Measurements from ENCODE around the gene ATP5F1E. TPM values are rescaled to one million over a fixed set of nuclear protein-coding genes. Genes with fewer than 3 reads are reported as not detected.

The ATP5F1E gene
- total RNA-seq, 1 donor from 2014 or later: 81.8 TPM

DNA sequence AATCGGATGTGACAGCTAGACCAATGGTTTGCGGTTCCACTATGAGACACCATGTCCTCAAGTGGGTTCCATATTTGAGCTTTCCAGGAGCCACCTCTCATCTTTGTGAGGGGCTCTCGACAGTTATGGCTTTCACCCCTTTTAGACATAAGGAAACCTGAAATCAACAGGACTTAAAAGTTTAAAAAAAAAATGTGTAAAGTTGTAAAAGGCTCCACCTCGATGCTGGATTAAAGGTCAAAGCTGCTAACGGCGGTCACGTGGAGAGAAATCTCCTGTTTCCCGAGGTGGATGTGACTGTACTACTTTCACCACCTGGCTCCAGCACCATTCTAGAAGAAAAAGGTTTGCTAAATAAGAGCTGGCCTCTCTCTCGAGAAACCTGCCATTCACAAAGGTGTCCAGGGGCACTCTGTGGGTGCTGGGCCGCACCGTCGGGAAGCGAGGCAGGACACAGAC lies 542 bp downstream of the ATP5F1E start:
- Mint-ChIP-seq H3K27ac (peak overlapping the region; percentile 89), H3K27me3 (no peaks in the 10 kb centered on the region)

DNA sequence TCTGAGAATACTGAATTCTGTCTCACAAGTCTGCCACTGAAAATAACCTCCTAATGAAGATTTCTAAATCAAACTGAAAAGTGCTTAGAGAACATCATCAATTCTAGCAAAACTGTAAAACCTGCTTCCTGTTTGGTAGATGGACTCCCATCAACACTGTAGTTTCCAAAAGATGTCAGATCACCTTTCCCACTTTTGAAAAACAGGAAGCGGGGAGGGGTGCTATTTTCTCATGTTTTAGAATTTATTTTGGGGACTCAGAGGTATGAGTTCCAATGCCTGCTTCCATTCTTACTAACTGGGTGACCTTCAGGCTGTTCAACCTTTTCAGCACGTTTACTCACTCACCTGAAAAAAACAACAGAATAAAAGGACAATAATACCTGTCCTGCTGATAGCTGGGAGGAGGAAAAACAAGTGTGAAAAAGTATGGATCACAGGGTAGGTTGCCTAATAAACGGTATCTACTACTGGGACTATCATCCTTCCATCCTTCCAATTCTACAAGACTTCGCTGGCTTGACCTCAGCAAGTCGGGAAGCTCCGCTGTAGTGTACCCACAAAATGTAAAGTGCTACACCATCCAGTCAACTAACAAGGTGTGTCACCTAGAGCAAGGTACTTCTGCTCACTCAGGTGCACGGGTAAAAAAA lies 1.1 kb downstream of the ATP5F1E start:
- TF ChIP-seq, protein P1, sequence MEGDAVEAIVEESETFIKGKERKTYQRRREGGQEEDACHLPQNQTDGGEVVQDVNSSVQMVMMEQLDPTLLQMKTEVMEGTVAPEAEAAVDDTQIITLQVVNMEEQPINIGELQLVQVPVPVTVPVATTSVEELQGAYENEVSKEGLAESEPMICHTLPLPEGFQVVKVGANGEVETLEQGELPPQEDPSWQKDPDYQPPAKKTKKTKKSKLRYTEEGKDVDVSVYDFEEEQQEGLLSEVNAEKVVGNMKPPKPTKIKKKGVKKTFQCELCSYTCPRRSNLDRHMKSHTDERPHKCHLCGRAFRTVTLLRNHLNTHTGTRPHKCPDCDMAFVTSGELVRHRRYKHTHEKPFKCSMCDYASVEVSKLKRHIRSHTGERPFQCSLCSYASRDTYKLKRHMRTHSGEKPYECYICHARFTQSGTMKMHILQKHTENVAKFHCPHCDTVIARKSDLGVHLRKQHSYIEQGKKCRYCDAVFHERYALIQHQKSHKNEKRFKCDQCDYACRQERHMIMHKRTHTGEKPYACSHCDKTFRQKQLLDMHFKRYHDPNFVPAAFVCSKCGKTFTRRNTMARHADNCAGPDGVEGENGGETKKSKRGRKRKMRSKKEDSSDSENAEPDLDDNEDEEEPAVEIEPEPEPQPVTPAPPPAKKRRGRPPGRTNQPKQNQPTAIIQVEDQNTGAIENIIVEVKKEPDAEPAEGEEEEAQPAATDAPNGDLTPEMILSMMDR (conservative IDR thresholded peaks at IDR 0.05): no peak
- H3K4me1 Mint-ChIP-seq (ENCODE audit: unreplicated experiment): peaks cover 52% of the 10 kb centered on the region
- H3K9me3 Mint-ChIP-seq: no peaks in the 10 kb centered on the region
- H3K36me3 Mint-ChIP-seq: peaks cover 34% of the 10 kb centered on the region
- H3K4me3 Mint-ChIP-seq: peak overlapping the region; percentile 97
- no peaks in the 10 kb centered on the region for H3K27me3 Mint-ChIP-seq
- no peak for DNase-seq (ENCODE audit: extremely low spot score, unreplicated experiment)
- H3K27ac Mint-ChIP-seq: peak overlapping the region; percentile 89

More for the DNA sequence above, 542 bp downstream of the ATP5F1E start:
- no peak for DNase-seq (ENCODE audit: extremely low spot score, unreplicated experiment)
- TF ChIP-seq, protein P1 (conservative IDR thresholded peaks at IDR 0.05): no peak
- Mint-ChIP-seq H3K4me1 (ENCODE audit: unreplicated experiment) (peaks cover 49% of the 10 kb centered on the region), H3K9me3 (no peaks in the 10 kb centered on the region), H3K36me3 (peaks cover 34% of the 10 kb centered on the region), H3K4me3 (peak overlapping the region; percentile 97)

DNA sequence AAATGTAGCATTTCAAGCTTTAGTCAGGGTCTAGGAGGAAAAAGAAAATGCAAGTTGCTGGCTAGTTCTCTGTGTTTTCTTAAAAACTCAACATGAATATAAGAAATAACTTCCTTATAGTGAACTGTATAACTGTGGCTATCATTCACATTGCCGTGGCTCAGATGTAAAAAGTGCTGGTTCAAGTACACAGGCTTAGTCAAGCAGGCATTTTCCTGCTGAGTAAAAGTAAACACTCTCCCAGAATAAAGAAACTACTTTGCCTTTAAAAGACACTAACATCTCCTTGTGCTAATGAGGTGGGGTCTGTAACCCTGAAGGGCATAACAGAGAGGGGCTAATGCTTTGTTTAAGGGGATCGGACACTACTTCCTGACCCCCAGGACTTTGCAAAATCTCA lies 3.3 kb downstream of the ATP5F1E start:
- TF ChIP-seq, protein P1 (conservative IDR thresholded peaks at IDR 0.05): no peak
- Mint-ChIP-seq H3K27ac (peak overlapping the region; percentile 27), H3K27me3 (no peaks in the 10 kb centered on the region), H3K9me3 (no peaks in the 10 kb centered on the region), H3K4me1 (ENCODE audit: unreplicated experiment) (peaks cover 53% of the 10 kb centered on the region), H3K36me3 (peaks cover 42% of the 10 kb centered on the region), H3K4me3 (peak overlapping the region; percentile 97)
- DNase-seq (ENCODE audit: extremely low spot score, unreplicated experiment): no peak

DNA sequence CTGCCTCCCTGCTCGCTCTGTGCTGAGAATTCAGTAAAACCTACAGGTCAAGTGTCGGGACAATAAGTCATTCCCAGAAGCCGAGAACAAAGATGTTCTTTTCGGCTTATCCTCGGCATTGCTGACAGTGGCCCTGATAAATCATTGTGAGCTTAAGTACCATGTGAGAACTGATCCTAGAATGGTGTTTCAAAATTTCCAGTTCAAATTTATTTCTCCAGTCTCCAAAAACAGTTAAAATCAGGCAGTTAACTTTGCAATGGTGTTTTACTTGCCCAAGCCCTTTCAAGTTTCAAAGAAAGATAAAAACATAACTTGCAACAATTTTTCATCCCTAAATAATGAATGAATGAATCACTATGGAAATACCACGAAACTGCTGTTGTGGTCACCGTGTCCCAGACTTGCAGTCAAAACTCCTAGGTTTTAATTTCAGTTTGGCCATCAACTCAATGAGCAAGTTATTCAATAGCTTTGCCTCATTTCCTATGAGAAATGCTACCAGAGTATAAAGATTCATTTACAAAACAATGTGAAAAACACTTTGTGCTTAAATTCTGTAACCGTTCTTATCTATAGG lies 4.3 kb downstream of the ATP5F1E start:
- H3K4me1 Mint-ChIP-seq (ENCODE audit: unreplicated experiment): peaks cover 51% of the 10 kb centered on the region
- no peaks in the 10 kb centered on the region for H3K27me3 Mint-ChIP-seq
- no peak for DNase-seq (ENCODE audit: extremely low spot score, unreplicated experiment)
- TF ChIP-seq, protein P1 (conservative IDR thresholded peaks at IDR 0.05): no peak
- peaks cover 44% of the 10 kb centered on the region for H3K36me3 Mint-ChIP-seq
- no peaks in the 10 kb centered on the region for H3K9me3 Mint-ChIP-seq
- no peak overlapping the region for H3K27ac Mint-ChIP-seq
- peak overlapping the region; percentile 23 for H3K4me3 Mint-ChIP-seq

DNA sequence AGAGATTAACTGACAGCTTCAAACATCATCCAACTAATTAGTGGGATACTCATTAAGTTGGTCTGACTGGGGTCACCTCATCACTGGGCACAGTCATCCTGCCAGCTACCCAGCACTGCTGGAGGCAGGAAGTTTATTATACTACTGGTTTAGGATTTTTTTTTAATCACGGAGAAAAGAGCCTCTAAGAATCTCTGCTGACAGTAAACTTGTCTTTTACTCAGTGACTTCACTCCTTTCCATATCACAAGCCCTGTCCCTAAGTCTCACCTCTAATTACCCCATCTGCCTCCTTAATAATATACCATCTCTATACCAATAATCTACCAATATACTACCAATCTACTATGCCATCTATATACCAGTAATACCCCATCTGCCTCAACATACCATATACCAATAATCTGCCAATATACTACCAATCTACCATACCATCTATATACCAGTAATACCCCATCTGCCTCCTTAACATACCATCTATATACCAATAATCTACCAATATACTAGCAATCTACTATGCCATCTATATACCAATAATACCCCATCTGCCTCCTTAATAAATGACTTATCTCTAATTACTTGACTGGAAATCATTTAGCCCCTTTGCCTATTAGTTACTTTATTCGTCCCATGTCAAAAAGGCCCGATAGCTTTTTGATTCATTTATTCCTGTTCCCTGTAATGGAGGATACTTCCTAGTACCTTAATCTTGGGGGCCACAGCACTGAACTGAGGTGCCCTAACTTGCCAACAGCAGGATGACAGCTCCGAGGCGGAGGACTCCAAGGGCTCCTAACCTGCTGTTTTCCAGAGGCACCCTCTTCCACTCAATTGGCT lies 5.0 kb downstream of the ATP5F1E start:
- DNase-seq (ENCODE audit: extremely low spot score, unreplicated experiment): no peak
- peaks cover 51% of the 10 kb centered on the region for H3K36me3 Mint-ChIP-seq
- no peak overlapping the region for H3K27ac Mint-ChIP-seq
- H3K27me3 Mint-ChIP-seq: no peaks in the 10 kb centered on the region
- TF ChIP-seq, protein P1 (conservative IDR thresholded peaks at IDR 0.05): no peak
- peaks cover 55% of the 10 kb centered on the region for H3K4me1 Mint-ChIP-seq (ENCODE audit: unreplicated experiment)
- H3K9me3 Mint-ChIP-seq: no peaks in the 10 kb centered on the region
- peak overlapping the region; percentile 23 for H3K4me3 Mint-ChIP-seq

All from type B pancreatic cell (in vitro differentiated cells).